ENCODE data around the gene CSF1. TPM values are rescaled to one million over a fixed set of nuclear protein-coding genes. Genes with fewer than 3 reads are reported as not detected.

The CSF1 gene
- total RNA-seq, 1 donor from 2014 or later = 0.89 TPM

DNA sequence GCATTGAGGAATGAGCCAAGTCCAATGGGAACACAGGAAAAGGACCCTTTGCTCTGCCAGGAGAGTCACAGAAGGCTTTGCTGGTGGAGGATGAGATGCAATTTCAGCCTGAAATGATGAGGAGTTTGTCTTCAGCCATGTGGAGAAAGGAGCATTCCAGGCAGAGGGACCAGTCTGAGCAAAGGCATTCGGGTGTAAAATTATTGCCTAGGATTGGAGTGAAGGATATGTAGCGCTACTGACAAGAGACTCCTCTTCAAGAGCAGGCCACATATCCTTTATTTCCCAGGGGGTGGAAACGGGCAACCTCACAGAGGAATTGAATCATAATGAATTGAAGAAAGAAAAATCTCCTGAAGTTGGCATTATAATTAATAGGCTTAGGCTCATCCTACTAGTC, 1.1 kb upstream of the CSF1 start:
- TF ChIP-seq, protein P1, sequence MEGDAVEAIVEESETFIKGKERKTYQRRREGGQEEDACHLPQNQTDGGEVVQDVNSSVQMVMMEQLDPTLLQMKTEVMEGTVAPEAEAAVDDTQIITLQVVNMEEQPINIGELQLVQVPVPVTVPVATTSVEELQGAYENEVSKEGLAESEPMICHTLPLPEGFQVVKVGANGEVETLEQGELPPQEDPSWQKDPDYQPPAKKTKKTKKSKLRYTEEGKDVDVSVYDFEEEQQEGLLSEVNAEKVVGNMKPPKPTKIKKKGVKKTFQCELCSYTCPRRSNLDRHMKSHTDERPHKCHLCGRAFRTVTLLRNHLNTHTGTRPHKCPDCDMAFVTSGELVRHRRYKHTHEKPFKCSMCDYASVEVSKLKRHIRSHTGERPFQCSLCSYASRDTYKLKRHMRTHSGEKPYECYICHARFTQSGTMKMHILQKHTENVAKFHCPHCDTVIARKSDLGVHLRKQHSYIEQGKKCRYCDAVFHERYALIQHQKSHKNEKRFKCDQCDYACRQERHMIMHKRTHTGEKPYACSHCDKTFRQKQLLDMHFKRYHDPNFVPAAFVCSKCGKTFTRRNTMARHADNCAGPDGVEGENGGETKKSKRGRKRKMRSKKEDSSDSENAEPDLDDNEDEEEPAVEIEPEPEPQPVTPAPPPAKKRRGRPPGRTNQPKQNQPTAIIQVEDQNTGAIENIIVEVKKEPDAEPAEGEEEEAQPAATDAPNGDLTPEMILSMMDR (IDR thresholded peaks at IDR 0.05; ENCODE audit: unreplicated experiment) = no peak
- DNase-seq (ENCODE audit: low spot score, unreplicated experiment) = no peak
- Mint-ChIP-seq H3K27me3 (peaks cover 77% of the 10 kb centered on the region), H3K36me3 (ENCODE audit: insufficient read depth) (no peaks in the 10 kb centered on the region), H3K4me1 (ENCODE audit: low read depth) (peaks cover 4% of the 10 kb centered on the region), H3K4me3 (ENCODE audit: low read depth) (peak overlapping the region; percentile 76), H3K9me3 (ENCODE audit: low read depth) (no peaks in the 10 kb centered on the region), H3K27ac (no peak overlapping the region)

DNA sequence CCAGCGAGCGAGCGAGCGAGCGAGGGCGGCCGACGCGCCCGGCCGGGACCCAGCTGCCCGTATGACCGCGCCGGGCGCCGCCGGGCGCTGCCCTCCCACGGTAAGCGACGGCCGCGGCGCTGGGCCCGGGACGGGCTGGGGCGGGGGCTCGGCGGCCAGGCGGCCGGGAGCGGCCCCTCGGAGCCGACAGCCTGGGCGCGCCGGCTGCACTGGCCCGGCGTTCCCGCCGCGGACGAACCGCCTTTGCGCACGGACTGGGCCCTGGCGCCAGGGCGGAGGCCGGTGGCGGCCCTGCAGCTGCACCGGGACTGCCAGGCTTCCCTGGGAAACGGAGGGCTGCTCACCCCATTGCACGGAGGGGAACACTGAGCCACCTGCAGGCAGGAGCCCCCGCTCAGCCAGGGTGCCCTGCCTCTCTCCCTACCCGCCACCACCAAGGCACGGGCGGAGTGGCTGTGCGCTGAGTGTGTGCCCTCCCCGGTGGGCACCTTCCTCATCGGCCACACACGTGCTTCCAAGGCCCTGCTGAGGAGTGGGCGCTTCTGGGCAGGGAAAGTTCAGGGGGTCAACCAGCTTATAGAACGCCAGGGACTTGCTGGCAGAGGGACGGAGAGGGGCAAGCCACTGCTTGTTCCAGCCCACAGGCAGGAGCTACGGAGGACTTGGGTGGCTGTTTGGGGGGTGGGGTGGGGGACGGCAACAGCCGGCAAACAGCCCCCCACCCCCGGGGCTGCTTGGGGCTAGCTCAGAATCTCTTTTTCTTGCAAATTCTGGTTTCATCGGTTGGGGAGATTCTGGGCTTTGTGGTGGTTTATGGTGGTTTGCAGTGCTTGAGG, 532 bp downstream of the CSF1 start:
- no peak for DNase-seq (ENCODE audit: low spot score, unreplicated experiment)
- no peak overlapping the region for H3K27ac Mint-ChIP-seq
- no peaks in the 10 kb centered on the region for H3K36me3 Mint-ChIP-seq (ENCODE audit: insufficient read depth)
- H3K4me3 Mint-ChIP-seq (ENCODE audit: low read depth) = peak overlapping the region; percentile 76
- peaks cover 71% of the 10 kb centered on the region for H3K27me3 Mint-ChIP-seq
- TF ChIP-seq, protein P1 (IDR thresholded peaks at IDR 0.05; ENCODE audit: unreplicated experiment) = no peak
- peaks cover 4% of the 10 kb centered on the region for H3K4me1 Mint-ChIP-seq (ENCODE audit: low read depth)
- no peaks in the 10 kb centered on the region for H3K9me3 Mint-ChIP-seq (ENCODE audit: low read depth)

DNA sequence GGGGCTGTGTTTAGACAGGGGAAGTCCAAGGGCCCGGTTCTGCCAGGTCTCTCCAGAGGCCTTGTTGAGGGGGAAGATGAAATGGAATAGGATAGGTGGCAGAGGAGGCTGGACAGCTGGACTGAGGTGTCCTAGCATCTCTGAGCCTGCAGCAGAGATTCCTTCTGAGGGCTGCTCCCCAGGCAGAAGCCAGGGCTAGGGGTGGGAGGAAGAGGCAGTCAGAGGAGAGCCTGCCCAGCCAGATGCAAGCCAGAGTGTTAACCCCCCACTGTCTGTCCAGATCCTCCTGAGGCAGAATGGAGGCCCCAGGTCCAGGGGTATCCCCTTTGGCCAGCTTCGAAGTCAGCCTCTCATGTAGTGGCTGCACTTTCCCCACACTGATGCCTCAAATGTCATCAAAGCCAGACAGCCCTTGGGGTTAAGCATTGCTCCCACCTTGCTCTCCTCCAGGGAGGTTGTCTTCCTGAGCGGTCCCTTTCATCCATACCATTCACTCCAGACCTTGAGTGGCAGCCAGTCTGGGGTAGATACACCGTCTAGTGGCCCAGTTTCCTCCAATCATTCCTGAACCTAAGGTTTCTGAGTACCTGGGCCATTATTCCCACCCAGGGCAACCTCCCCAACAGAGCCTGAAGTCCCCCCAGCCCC, 1.7 kb downstream of the CSF1 start:
- no peak overlapping the region for H3K27ac Mint-ChIP-seq
- peaks cover 64% of the 10 kb centered on the region for H3K27me3 Mint-ChIP-seq
- DNase-seq (ENCODE audit: low spot score, unreplicated experiment) = no peak
- H3K4me1 Mint-ChIP-seq (ENCODE audit: low read depth) = peaks cover 4% of the 10 kb centered on the region
- no peaks in the 10 kb centered on the region for H3K36me3 Mint-ChIP-seq (ENCODE audit: insufficient read depth)
- TF ChIP-seq, protein P1 (IDR thresholded peaks at IDR 0.05; ENCODE audit: unreplicated experiment) = no peak
- peak overlapping the region; percentile 67 for H3K4me3 Mint-ChIP-seq (ENCODE audit: low read depth)
- no peaks in the 10 kb centered on the region for H3K9me3 Mint-ChIP-seq (ENCODE audit: low read depth)

DNA sequence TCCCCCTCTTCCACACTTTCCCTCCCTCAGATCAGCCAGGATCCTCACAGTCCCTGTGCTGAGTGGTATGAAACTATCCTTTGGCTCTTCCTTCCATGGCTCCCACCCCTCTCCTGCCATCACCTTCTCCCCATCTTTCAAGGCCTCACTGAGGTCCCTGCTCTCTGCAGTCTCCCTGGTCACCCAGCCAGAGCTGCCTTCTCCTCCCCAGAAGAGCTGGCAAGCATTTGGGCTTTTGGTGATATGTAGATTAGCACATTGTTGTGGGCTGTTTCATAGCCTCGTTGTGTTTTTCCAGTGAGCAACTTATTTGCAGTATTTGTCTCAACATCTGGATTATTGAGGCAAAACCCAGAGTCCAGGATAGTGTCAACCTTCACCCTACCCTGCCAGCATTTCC, 2.2 kb downstream of the CSF1 start:
- peak overlapping the region; percentile 6 for H3K4me3 Mint-ChIP-seq (ENCODE audit: low read depth)
- H3K4me1 Mint-ChIP-seq (ENCODE audit: low read depth) = peaks cover 6% of the 10 kb centered on the region
- H3K9me3 Mint-ChIP-seq (ENCODE audit: low read depth) = no peaks in the 10 kb centered on the region
- TF ChIP-seq, protein P1 (IDR thresholded peaks at IDR 0.05; ENCODE audit: unreplicated experiment) = no peak
- peaks cover 58% of the 10 kb centered on the region for H3K27me3 Mint-ChIP-seq
- H3K36me3 Mint-ChIP-seq (ENCODE audit: insufficient read depth) = no peaks in the 10 kb centered on the region
- H3K27ac Mint-ChIP-seq = no peak overlapping the region
- DNase-seq (ENCODE audit: low spot score, unreplicated experiment) = no peak

DNA sequence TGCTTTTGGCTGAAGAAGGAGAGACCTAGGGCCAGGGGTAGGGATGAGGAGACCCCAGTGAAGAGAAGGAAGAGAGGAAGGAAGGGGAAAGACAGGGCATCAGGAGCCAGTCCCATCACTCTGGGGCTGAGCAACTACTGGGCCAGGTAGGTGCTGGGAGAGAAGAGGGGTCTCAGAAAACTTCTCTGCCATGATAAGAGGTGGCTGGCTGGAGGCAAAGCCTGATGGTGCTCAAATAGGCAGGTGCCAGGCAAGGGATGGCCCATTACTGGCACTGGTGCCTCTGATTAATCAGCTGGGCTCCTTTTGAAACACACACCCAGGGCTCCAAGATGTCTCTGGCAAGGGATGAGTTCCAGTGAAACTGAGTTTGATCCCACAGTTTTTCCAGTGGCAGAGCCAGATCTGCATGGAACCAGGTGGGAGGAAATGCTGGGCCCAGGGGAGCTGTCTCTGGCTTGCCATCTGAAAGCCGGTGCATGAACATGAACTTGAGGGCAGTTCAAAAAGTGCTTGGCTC, 2.8 kb downstream of the CSF1 start:
- H3K27me3 Mint-ChIP-seq = peaks cover 53% of the 10 kb centered on the region
- H3K9me3 Mint-ChIP-seq (ENCODE audit: low read depth) = no peaks in the 10 kb centered on the region
- no peak overlapping the region for H3K27ac Mint-ChIP-seq
- TF ChIP-seq, protein P1 (IDR thresholded peaks at IDR 0.05; ENCODE audit: unreplicated experiment) = no peak
- H3K4me1 Mint-ChIP-seq (ENCODE audit: low read depth) = peaks cover 11% of the 10 kb centered on the region
- H3K36me3 Mint-ChIP-seq (ENCODE audit: insufficient read depth) = no peaks in the 10 kb centered on the region
- H3K4me3 Mint-ChIP-seq (ENCODE audit: low read depth) = no peak overlapping the region
- no peak for DNase-seq (ENCODE audit: low spot score, unreplicated experiment)
